IMR-90 (cell line): ENCODE data around the gene ALDH3B2. TPM values are rescaled to one million over a fixed set of nuclear protein-coding genes. Genes with fewer than 3 reads are reported as not detected.

Experiments
- ATAC-seq: fragments of 200-7000 bp; cut with Tn5 transposase; 2 replicates; pipeline ENCODE4 v1.9.1; 2020; ENCODE audit warnings: low read depth, mild to moderate bottlenecking, moderate library complexity
- BruUV-seq: library from RNA; stranded (reverse); fragments of 400-500 nt; replicated peaks from 2 replicates; lab custom pipeline; 2021; lab: Mats Ljungman, UMichigan
- CTCF ChIA-PET: fragments of 300-600 bp; formaldehyde crosslinking; extraction: SDS; loops from one replicate; lab custom pipeline; 2021; ENCODE audit warnings: antibody characterized with exemption; lab: Yijun Ruan, JAX
- POLR2A ChIA-PET: fragments of 300-600 bp; sonication (Branson Sonifier 250); formaldehyde crosslinking; loops from one replicate; lab custom pipeline; 2022; ENCODE audit warnings: antibody characterized with exemption; ENCODE audit not compliant: unreplicated experiment; lab: Charles Lee
- DNase-seq: peaks from one replicate; pipeline ENCODE4 v3.0.0; 2013
- H2AFZ ChIP-seq: replicated peaks from 2 replicates; pipeline ENCODE3; 2013; ENCODE audit warnings: low read length, mild to moderate bottlenecking; ENCODE audit not compliant: poor library complexity
- H2AK5ac ChIP-seq: 2 replicates; pipeline ENCODE4 v1.6.1; 2013; ENCODE audit warnings: low read depth, low read length, inconsistent platforms
- H2AK9ac ChIP-seq: replicated peaks from 2 replicates; pipeline ENCODE3; 2013; ENCODE audit warnings: mild to moderate bottlenecking, low read depth, low read length, moderate library complexity; ENCODE audit not compliant: poor library complexity
- H2BK120ac ChIP-seq: 2 replicates; pipeline ENCODE4 v1.6.1; 2013; ENCODE audit warnings: low read depth, low read length, inconsistent platforms
- H2BK15ac ChIP-seq: 3 replicates; pipeline ENCODE4 v1.6.1; 2013; ENCODE audit warnings: low read depth, low read length, inconsistent platforms
- H2BK20ac ChIP-seq: 2 replicates; pipeline ENCODE4 v1.6.1; 2013; ENCODE audit warnings: low read depth, mild to moderate bottlenecking, inconsistent platforms, low read length, moderate library complexity
- H2BK5ac ChIP-seq: 2 replicates; pipeline ENCODE4 v1.6.1; 2013; ENCODE audit warnings: mild to moderate bottlenecking, low read depth, low read length, inconsistent platforms; ENCODE audit not compliant: poor library complexity, severe bottlenecking
- H3K14ac ChIP-seq: replicated peaks from 2 replicates; pipeline ENCODE4 v1.6.1; 2013; ENCODE audit warnings: low read depth, low read length, inconsistent platforms
- H3K18ac ChIP-seq: 2 replicates; pipeline ENCODE4 v1.6.1; 2013; ENCODE audit warnings: low read depth, low read length, control low read depth
- H3K23ac ChIP-seq: 2 replicates; pipeline ENCODE4 v1.6.1; 2013; ENCODE audit warnings: low read depth, low read length, inconsistent platforms
- H3K27ac ChIP-seq: 2 replicates; pipeline ENCODE4 v1.5.1; 2013; ENCODE audit warnings: mild to moderate bottlenecking, control low read depth, low read length; ENCODE audit not compliant: insufficient read depth
- H3K27me3 ChIP-seq: 2 replicates; pipeline ENCODE4 v1.6.1; 2013; ENCODE audit warnings: low read length; ENCODE audit not compliant: control insufficient read depth, insufficient read depth
- H3K36me3 ChIP-seq: 2 replicates; pipeline ENCODE4 v1.6.1; 2013; ENCODE audit warnings: low read length, mixed read lengths; ENCODE audit not compliant: control insufficient read depth, insufficient read depth
- H3K4ac ChIP-seq: 2 replicates; pipeline ENCODE4 v1.6.1; 2013; ENCODE audit warnings: low read depth, low read length, inconsistent platforms
- H3K4me1 ChIP-seq: 2 replicates; pipeline ENCODE4 v1.6.1; 2013; ENCODE audit warnings: low read length, mixed read lengths; ENCODE audit not compliant: control insufficient read depth, insufficient read depth
- H3K4me2 ChIP-seq: 2 replicates; pipeline ENCODE4 v1.6.1; 2013; ENCODE audit warnings: low read depth, mild to moderate bottlenecking, control low read depth, low read length, moderate library complexity
- H3K4me3 ChIP-seq: 2 replicates; pipeline ENCODE4 v1.5.1; 2013; ENCODE audit warnings: low read depth, mild to moderate bottlenecking, control low read depth, low read length, moderate library complexity; ENCODE audit not compliant: insufficient read depth
- H3K56ac ChIP-seq: 2 replicates; pipeline ENCODE4 v1.6.1; 2013; ENCODE audit warnings: low read length, inconsistent platforms; ENCODE audit not compliant: insufficient read depth; ENCODE audit errors: extremely low read depth
- H3K79me1 ChIP-seq, 2 experiments: 2 replicates each; pipeline ENCODE4 v1.6.1; 2013; ENCODE audit warnings: low read length in 2 of 2, inconsistent platforms in 1 of 2, low read depth in 1 of 2
- H3K9ac ChIP-seq: 2 replicates; pipeline ENCODE4 v1.6.1; 2013; ENCODE audit warnings: low read depth, low read length, control low read depth
- H3K9me1 ChIP-seq: 2 replicates; pipeline ENCODE4 v1.6.1; 2013; ENCODE audit warnings: low read length, inconsistent platforms; ENCODE audit not compliant: insufficient read depth
- H3K9me3 ChIP-seq: 2 replicates; pipeline ENCODE4 v1.6.1; 2013; ENCODE audit warnings: low read length; ENCODE audit not compliant: control insufficient read depth, insufficient read depth
- H4K20me1 ChIP-seq: 2 replicates; pipeline ENCODE4 v1.6.1; 2013; ENCODE audit warnings: low read length, inconsistent platforms; ENCODE audit not compliant: insufficient read depth
- H4K5ac ChIP-seq: 2 replicates; pipeline ENCODE4 v1.6.1; 2013; ENCODE audit warnings: mild to moderate bottlenecking, low read depth, low read length, control low read depth
- H4K8ac ChIP-seq, 2 experiments: 2 replicates each; pipeline ENCODE4 v1.6.1; 2013; ENCODE audit warnings: low read depth in 2 of 2, low read length in 2 of 2, control low read depth in 1 of 2, inconsistent platforms in 1 of 2
- H4K91ac ChIP-seq: 2 replicates; pipeline ENCODE4 v1.6.1; 2013; ENCODE audit warnings: low read depth, low read length, inconsistent platforms; ENCODE audit not compliant: insufficient read depth
- BHLHE40 ChIP-seq: fragments of 150-350 bp; IDR thresholded peaks from 2 replicates; pipeline ENCODE4 v1.6.1; 2016; ENCODE audit warnings: mild to moderate bottlenecking, low read depth, low read length
- CEBPB ChIP-seq: IDR thresholded peaks from 2 replicates; pipeline ENCODE4 v1.6.1; 2012; ENCODE audit warnings: low read depth, low read length, improper control_type of control experiment
- CHD1 ChIP-seq: IDR thresholded peaks from 2 replicates; pipeline ENCODE4 v1.6.1; 2012; ENCODE audit warnings: low read depth, low read length, improper control_type of control experiment
- CTCF ChIP-seq: conservative IDR thresholded peaks from 2 replicates; pipeline ENCODE4 v1.5.1; 2012; ENCODE audit warnings: mild to moderate bottlenecking, low read depth, low read length, improper control_type of control experiment
- FOS ChIP-seq: fragments of 150-350 bp; IDR thresholded peaks from 2 replicates; pipeline ENCODE4 v1.6.1; 2016; ENCODE audit warnings: low read depth, low read length
- MAFK ChIP-seq: IDR thresholded peaks from 2 replicates; pipeline ENCODE4 v1.6.1; 2012; ENCODE audit warnings: low read depth, low read length, improper control_type of control experiment
- MAZ ChIP-seq: IDR thresholded peaks from 2 replicates; pipeline ENCODE4 v1.6.1; 2012; ENCODE audit warnings: low read depth, mild to moderate bottlenecking, low read length, improper control_type of control experiment, moderate library complexity, borderline replicate concordance
- MXI1 ChIP-seq: IDR thresholded peaks from 2 replicates; pipeline ENCODE4 v1.6.1; 2012; ENCODE audit warnings: low read depth, mild to moderate bottlenecking, low read length, moderate library complexity, borderline replicate concordance
- NFE2L2 ChIP-seq: fragments of 150-350 bp; IDR thresholded peaks from 2 replicates; pipeline ENCODE4 v1.6.1; 2016; ENCODE audit warnings: low read depth, mild to moderate bottlenecking, low read length
- POLR2A ChIP-seq: IDR thresholded peaks from 2 replicates; pipeline ENCODE4 v1.6.1; 2012; ENCODE audit warnings: mild to moderate bottlenecking, low read depth, low read length
- RAD21 ChIP-seq: IDR thresholded peaks from 2 replicates; pipeline ENCODE4 v1.6.1; 2012; ENCODE audit warnings: low read length, improper control_type of control experiment
- RCOR1 ChIP-seq: IDR thresholded peaks from 2 replicates; pipeline ENCODE4 v1.6.1; 2012; ENCODE audit warnings: mild to moderate bottlenecking, low read length, improper control_type of control experiment; ENCODE audit not compliant: insufficient replicate concordance
- RFX5 ChIP-seq: IDR thresholded peaks from 2 replicates; pipeline ENCODE4 v1.8.0; 2012; ENCODE audit warnings: low read depth, mild to moderate bottlenecking, low read length, moderate library complexity
- SMC3 ChIP-seq: fragments of 150-350 bp; IDR thresholded peaks from 2 replicates; pipeline ENCODE4 v1.6.1; 2016; ENCODE audit warnings: low read depth, mild to moderate bottlenecking, antibody characterized with exemption, low read length, moderate library complexity
- USF2 ChIP-seq: fragments of 150-350 bp; IDR thresholded peaks from 2 replicates; pipeline ENCODE4 v1.6.1; 2017; ENCODE audit warnings: mild to moderate bottlenecking, antibody characterized with exemption, low read length, low read depth
- WGBS, 2 experiments: methylation state at CpG; one replicate each; pipeline versions ENCODE4 v1.1.5 to v1.1.7; 2013; ENCODE audit warnings: missing lambda C conversion rate in 2 of 2; ENCODE audit not compliant: insufficient read length in 1 of 2; ENCODE audit errors: extremely low coverage in 2 of 2; 5-methylcytosine and 5-hydroxymethylcytosine counted together
- dilution Hi-C: fragments of 300-500 bp; cut with HindIII; formaldehyde crosslinking; loops from one replicate; pipeline ENCODE4 v1.14.3; 2018; ENCODE audit warnings: low sequenced_read_pairs; ENCODE audit not compliant: unreplicated experiment
- in situ Hi-C: fragments of 300-500 bp; cut with MboI; formaldehyde crosslinking; loops from 3 replicates; pipeline ENCODE4 v1.14.3; 2019; ENCODE audit warnings: low sequenced_read_pairs, inconsistent platforms, mixed read lengths
- intact Hi-C: fragments of 100-400 bp; cut with micrococcal nuclease; formaldehyde crosslinking; loops from 2 replicates; pipeline ENCODE4 v1.10.0; 2022
- polyA plus RNA-seq, 3 experiments: library from polyadenylated mRNA; depleted of rRNA; stranded (reverse); fragments of >200 nt; gene quantifications; 2 replicates each; pipeline ENCODE4 v1.2.3, GENCODE V29; 2012; ENCODE audit warnings: low replicate concordance in 1 of 3
- total RNA-seq: library from RNA; depleted of rRNA; stranded (reverse); fragments of >200 nt; gene quantifications from 2 replicates; pipeline ENCODE4 v1.2.3, GENCODE V29; 2012
- TF ChIP-seq, protein P1 (sequence below): fragments of 150-350 bp; IDR thresholded peaks from 2 replicates; pipeline ENCODE4 v1.6.1; 2016; ENCODE audit warnings: low read depth, mild to moderate bottlenecking, low read length, moderate library complexity, borderline replicate concordance

Gene ALDH3B2
- total and polyA plus RNA-seq, 2 of the 4 experiments (the other 2 are of a cell fraction), result not detected

GRCh38 chr11:67617243-67617953 lies 57.0 kb downstream of the ALDH3B2 start:
- ChIA-PET POLR2A (no interaction called here), CTCF (interaction anchor here (0.9 kb wide), 1 partner anchor 12 kb away, joined by 4 read pairs; the partner anchor contains the start of gene NUDT8)
- in situ Hi-C loops (no loop called here), dilution Hi-C loops (no loop called here), intact Hi-C loops (no loop called here)
- Histone ChIP-seq H3K9me1 (no peaks in the 10 kb centered on the region), H3K9ac (no peak overlapping the region), H3K4me1 (no peaks in the 10 kb centered on the region), H3K9me3 (no peaks in the 10 kb centered on the region), H4K8ac (no peak overlapping the region), H3K27me3 (peaks cover 20% of the 10 kb centered on the region), H2BK120ac (no peak overlapping the region), H3K14ac (no peak overlapping the region), H2AK9ac (no peak overlapping the region), H4K91ac (no peak overlapping the region), H2BK15ac (no peak overlapping the region), H3K36me3 (peaks cover 8% of the 10 kb centered on the region), H3K4ac (no peak overlapping the region), H3K27ac (no peak overlapping the region), H3K18ac (no peak overlapping the region), H2AK5ac (no peak overlapping the region), H3K56ac (no peak overlapping the region), H2AFZ (no peak overlapping the region), H3K79me1 (no peaks in the 10 kb centered on the region), H3K23ac (no peak overlapping the region), H3K4me2 (no peak overlapping the region), H2BK20ac (no peak overlapping the region), H4K20me1 (no peaks in the 10 kb centered on the region; the same call in 1 of the 2 replicates), H2BK5ac (no peak overlapping the region), H3K4me3 (no peak overlapping the region), H4K5ac (no peak overlapping the region)
- TF ChIP-seq RFX5 (no peak), CHD1 (no peak), RAD21 (no peak), POLR2A (no peak), MXI1 (no peak), MAZ (no peak), BHLHE40 (no peak), NFE2L2 (no peak), USF2 (no peak), FOS (no peak), SMC3 (no peak), CEBPB (no peak), RCOR1 (no peak), MAFK (no peak), CTCF (no peak)
- TF ChIP-seq, protein P1, sequence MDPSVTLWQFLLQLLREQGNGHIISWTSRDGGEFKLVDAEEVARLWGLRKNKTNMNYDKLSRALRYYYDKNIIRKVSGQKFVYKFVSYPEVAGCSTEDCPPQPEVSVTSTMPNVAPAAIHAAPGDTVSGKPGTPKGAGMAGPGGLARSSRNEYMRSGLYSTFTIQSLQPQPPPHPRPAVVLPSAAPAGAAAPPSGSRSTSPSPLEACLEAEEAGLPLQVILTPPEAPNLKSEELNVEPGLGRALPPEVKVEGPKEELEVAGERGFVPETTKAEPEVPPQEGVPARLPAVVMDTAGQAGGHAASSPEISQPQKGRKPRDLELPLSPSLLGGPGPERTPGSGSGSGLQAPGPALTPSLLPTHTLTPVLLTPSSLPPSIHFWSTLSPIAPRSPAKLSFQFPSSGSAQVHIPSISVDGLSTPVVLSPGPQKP, result no peak
- no TSS peak for BruUV-seq
- DNase-seq (no peak), ATAC-seq (no peak)
- WGBS, 2 experiments, result no CpG with 5 or more reads among the region's 7 CpGs
